ENCODE measurements around the gene NDC80.

DNA sequence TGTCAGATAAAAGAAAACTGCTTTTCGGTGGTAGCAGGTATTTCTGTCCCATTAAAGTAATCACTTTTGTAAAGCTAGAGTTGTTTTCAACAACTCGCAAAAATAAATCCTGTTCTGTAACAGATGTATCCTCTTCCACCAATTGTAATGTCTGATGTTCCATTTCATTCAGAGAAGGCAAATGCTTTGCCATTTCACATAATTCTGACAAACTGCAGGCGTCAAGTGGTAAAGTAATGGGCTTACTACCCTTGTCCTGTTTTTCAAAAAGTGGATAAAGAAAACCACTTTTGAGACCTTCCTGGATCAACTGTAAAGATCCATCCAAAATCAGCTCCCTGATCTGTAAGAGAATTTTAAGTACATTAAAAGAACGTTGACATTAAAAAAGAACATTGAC, 16.7 kb upstream of the NDC80 start:
- TF ChIP-seq NBN (IDR thresholded peaks at IDR 0.05; ENCODE audit: low read depth): no peak
- no peak for TF ChIP-seq SIN3A (IDR thresholded peaks at IDR 0.05; ENCODE audit: borderline replicate concordance in 2 of 2, control insufficient read depth in 1 of 2, low read depth in 2 of 2, low read length in 2 of 2)
- TF ChIP-seq, protein P1, sequence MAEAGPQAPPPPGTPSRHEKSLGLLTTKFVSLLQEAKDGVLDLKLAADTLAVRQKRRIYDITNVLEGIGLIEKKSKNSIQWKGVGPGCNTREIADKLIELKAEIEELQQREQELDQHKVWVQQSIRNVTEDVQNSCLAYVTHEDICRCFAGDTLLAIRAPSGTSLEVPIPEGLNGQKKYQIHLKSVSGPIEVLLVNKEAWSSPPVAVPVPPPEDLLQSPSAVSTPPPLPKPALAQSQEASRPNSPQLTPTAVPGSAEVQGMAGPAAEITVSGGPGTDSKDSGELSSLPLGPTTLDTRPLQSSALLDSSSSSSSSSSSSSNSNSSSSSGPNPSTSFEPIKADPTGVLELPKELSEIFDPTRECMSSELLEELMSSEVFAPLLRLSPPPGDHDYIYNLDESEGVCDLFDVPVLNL (CRISPR knock-in tag; IDR thresholded peaks at IDR 0.05; ENCODE audit: low read depth): no peak
- no peak for TF ChIP-seq CCAR2 (IDR thresholded peaks at IDR 0.05; ENCODE audit: low read depth, low read length)
- TF ChIP-seq GABPB1 (CRISPR knock-in tag; IDR thresholded peaks at IDR 0.05): no peak
- TF ChIP-seq, protein P2, sequence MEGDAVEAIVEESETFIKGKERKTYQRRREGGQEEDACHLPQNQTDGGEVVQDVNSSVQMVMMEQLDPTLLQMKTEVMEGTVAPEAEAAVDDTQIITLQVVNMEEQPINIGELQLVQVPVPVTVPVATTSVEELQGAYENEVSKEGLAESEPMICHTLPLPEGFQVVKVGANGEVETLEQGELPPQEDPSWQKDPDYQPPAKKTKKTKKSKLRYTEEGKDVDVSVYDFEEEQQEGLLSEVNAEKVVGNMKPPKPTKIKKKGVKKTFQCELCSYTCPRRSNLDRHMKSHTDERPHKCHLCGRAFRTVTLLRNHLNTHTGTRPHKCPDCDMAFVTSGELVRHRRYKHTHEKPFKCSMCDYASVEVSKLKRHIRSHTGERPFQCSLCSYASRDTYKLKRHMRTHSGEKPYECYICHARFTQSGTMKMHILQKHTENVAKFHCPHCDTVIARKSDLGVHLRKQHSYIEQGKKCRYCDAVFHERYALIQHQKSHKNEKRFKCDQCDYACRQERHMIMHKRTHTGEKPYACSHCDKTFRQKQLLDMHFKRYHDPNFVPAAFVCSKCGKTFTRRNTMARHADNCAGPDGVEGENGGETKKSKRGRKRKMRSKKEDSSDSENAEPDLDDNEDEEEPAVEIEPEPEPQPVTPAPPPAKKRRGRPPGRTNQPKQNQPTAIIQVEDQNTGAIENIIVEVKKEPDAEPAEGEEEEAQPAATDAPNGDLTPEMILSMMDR (IDR thresholded peaks at IDR 0.05 in 2 of 3, conservative IDR thresholded peaks at IDR 0.05 in 1 of 3; ENCODE audit: insufficient read depth in 2 of 3, low read depth in 1 of 3, low read length in 3 of 3): no peak
- TF ChIP-seq JUND (IDR thresholded peaks at IDR 0.05; ENCODE audit: borderline replicate concordance, low read depth, low read length): no peak
- no peak for TF ChIP-seq JUND (tag; IDR thresholded peaks at IDR 0.05; ENCODE audit: borderline replicate concordance, low read depth, low read length)
- TF ChIP-seq KLF13 (tag; IDR thresholded peaks at IDR 0.05; ENCODE audit: borderline replicate concordance, low read depth): no peak
- no peak for TF ChIP-seq ERF (CRISPR knock-in tag; IDR thresholded peaks at IDR 0.05)

All from K562 (cell line).